Measurements from ENCODE around the gene AGPAT2. TPM values are rescaled to one million over a fixed set of nuclear protein-coding genes. Genes with fewer than 3 reads are reported as not detected.

Gene AGPAT2
- polyA plus RNA-seq, 1 of the 3 experiments (the other 2 are of a cell fraction) = 46.8 TPM

DNA sequence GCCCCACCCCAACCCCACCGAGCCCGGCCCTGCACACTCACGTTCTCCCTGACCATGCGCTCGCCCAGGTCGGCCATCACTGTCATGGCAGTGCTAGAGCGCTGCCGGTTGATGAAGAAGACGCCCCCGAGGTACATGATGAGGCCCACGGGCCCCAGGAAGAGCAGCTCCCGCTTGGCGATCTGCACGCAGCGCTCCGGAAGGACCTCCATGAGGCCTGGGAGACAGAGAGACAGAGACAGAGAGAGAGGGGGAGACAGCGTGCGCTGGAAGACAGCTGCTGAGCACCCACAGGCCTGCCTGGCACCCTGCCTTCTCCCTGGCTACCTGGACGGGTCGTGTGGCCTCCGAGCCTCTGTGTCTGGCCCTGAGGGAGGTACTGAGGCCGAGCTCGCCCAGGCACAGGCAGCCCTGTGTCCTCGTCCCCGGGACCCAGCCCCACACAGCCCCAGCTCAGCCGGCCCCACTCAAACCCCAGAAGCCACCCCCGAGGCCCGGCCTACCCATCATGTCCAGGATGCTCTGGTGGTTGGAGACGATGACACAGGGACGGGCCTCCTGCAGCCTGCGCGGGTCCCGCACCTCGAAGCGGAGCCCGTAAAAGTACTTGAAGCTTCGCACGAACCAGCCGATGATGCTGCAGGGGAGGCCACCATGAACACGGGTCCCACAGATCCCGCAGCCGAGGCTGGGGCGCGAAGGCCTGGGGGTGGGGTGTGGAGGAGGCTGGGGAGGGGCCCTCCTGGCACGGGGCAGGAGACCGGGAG, 10.2 kb downstream of the AGPAT2 start:
- H3K4me1 ChIP-seq (ENCODE audit: control insufficient read depth in 1 of 2, insufficient read depth in 2 of 2, low read depth in 1 of 2, low read length in 1 of 2) = peaks cover 0 to 21% of the 10 kb centered on the region in 2 experiments; a peak in 1 of 4 replicates
- no peaks in the 10 kb centered on the region for H3K9me2 ChIP-seq
- 0 out of 2 replicates have a peak, but pooled peaks cover 4% of the 10 kb centered on the region for H4K20me1 ChIP-seq (ENCODE audit: insufficient read depth)
- WGBS (ENCODE audit: low lambda C conversion rate) = 94% methylated on average over 29 of the region's 46 CpGs
- POLR2A ChIA-PET = interaction anchor here (1.3 kb wide), 1 partner anchor 10 kb away, joined by 3 read pairs; the partner anchor contains the start of gene AGPAT2
- H2AFZ ChIP-seq (ENCODE audit: low read depth) = no peak overlapping the region
- no peaks in the 10 kb centered on the region for H3K9me3 ChIP-seq
- H3K79me2 ChIP-seq (ENCODE audit: insufficient read depth) = peaks cover 6% of the 10 kb centered on the region; the same call in 1 of the 2 replicates
- no peak overlapping the region for H3K27ac ChIP-seq (ENCODE audit: low read depth in 2 of 2, low read length in 1 of 2)
- no peak for DNase-seq
- peaks cover 0 to 3% of the 10 kb centered on the region in 2 experiments for H3K36me3 ChIP-seq (replicated peaks in 1 of 2; ENCODE audit: control insufficient read depth in 1 of 2, insufficient read depth in 2 of 2, low read length in 1 of 2)
- no peaks in the 10 kb centered on the region for H3K27me3 ChIP-seq (ENCODE audit: insufficient read depth)
- no peak for TF ChIP-seq YY1 (IDR thresholded peaks at IDR 0.05; ENCODE audit: low read depth)
- H3K4me2 ChIP-seq = no peak overlapping the region
- no peak overlapping the region for H3K4me3 ChIP-seq (ENCODE audit: low read depth in 2 of 2, low read length in 1 of 2)
- H3F3A ChIP-seq (replicated peaks; ENCODE audit: insufficient read depth) = no peaks in the 10 kb centered on the region
- CTCF ChIA-PET = interaction anchor here (0.6 to 6.5 kb wide), 5 partner anchors 9 to 189 kb away, joined by 3 to 44 read pairs (median 4); partner anchors contain the start of gene LCN8
- no peak overlapping the region for H3K9ac ChIP-seq

DNA sequence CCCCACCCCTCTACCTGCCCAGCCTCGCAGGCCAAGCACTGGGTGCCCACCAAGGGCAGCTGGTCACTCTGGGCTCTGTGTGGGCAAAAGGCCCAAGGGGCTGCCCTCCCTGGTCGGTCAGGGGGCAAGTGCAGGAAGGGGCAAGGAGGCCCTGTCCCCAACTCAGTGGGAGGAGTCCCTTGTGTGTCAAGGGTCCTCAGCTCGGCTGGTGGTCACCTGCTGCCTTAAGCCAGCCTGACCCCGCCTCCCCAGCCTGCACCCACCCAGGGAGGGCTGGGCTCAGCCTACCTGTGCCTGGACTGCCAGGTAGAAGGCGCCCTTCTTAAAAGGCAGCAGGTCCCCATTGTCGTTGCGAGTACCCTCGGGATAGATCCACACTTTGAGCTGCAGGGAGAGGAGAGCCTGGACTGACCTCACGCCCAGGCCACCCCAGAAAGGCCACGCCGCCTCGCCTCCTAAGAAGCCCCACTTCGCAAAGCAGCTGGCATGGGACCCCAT, 10.9 kb downstream of the AGPAT2 start:
- Histone ChIP-seq H3K9ac (no peak overlapping the region), H2AFZ (ENCODE audit: low read depth) (no peak overlapping the region), H3K79me2 (ENCODE audit: insufficient read depth) (no peaks in the 10 kb centered on the region), H3K9me3 (no peaks in the 10 kb centered on the region), H3K4me2 (no peak overlapping the region), H3K36me3 (replicated peaks in 1 of 2; ENCODE audit: control insufficient read depth in 1 of 2, insufficient read depth in 2 of 2, low read length in 1 of 2) (peaks cover 0 to 3% of the 10 kb centered on the region in 2 experiments), H3K4me1 (ENCODE audit: control insufficient read depth in 1 of 2, insufficient read depth in 2 of 2, low read depth in 1 of 2, low read length in 1 of 2) (peaks cover 0 to 21% of the 10 kb centered on the region in 2 experiments; a peak in 1 of 4 replicates), H3F3A (replicated peaks; ENCODE audit: insufficient read depth) (peaks cover 3% of the 10 kb centered on the region), H3K27ac (ENCODE audit: low read depth in 2 of 2, low read length in 1 of 2) (no peak overlapping the region), H3K4me3 (ENCODE audit: low read depth in 2 of 2, low read length in 1 of 2) (no peak overlapping the region), H3K27me3 (ENCODE audit: insufficient read depth) (no peaks in the 10 kb centered on the region), H4K20me1 (ENCODE audit: insufficient read depth) (0 out of 2 replicates have a peak, but pooled peaks cover 9% of the 10 kb centered on the region), H3K9me2 (no peaks in the 10 kb centered on the region)
- DNase-seq = no peak
- ChIA-PET CTCF (interaction anchor here (0.6 to 6.5 kb wide), 8 partner anchors 9 to 191 kb away, joined by 3 to 44 read pairs (median 4); partner anchors contain the start of gene LCN8), POLR2A (interaction anchor here (1.3 kb wide), 1 partner anchor 10 kb away, joined by 3 read pairs; the partner anchor contains the start of gene AGPAT2)
- WGBS (ENCODE audit: low lambda C conversion rate) = 100% methylated on average over 5 of the region's 13 CpGs
- TF ChIP-seq TEAD4 (IDR thresholded peaks at IDR 0.05; ENCODE audit: borderline replicate concordance, insufficient read depth) (no peak), NRF1 (IDR thresholded peaks at IDR 0.05; ENCODE audit: low read depth, low read length) (no peak), FOXJ3 (CRISPR knock-in tag; IDR thresholded peaks at IDR 0.05) (no peak), YY1 (IDR thresholded peaks at IDR 0.05; ENCODE audit: low read depth) (no peak), NFIC (IDR thresholded peaks at IDR 0.05; ENCODE audit: borderline replicate concordance) (no peak), POLR2AphosphoS5 (IDR thresholded peaks at IDR 0.05; ENCODE audit: low read depth, low read length) (no peak)
- TF ChIP-seq, protein P1, sequence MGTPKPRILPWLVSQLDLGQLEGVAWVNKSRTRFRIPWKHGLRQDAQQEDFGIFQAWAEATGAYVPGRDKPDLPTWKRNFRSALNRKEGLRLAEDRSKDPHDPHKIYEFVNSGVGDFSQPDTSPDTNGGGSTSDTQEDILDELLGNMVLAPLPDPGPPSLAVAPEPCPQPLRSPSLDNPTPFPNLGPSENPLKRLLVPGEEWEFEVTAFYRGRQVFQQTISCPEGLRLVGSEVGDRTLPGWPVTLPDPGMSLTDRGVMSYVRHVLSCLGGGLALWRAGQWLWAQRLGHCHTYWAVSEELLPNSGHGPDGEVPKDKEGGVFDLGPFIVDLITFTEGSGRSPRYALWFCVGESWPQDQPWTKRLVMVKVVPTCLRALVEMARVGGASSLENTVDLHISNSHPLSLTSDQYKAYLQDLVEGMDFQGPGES (IDR thresholded peaks at IDR 0.05; ENCODE audit: low read depth, low read length) = no peak
